GM19468 (cell line): Measurements from ENCODE around the gene MAG.

ENCODE experiments used
- ATAC-seq: cut with Tn5 transposase; IDR thresholded peaks from one replicate; pipeline ENCODE4 v1.9.1; 2021; ENCODE audit warnings: mild to moderate bottlenecking, moderate library complexity, moderate number of reproducible peaks; ENCODE audit not compliant: unreplicated experiment; ENCODE audit errors: extremely low read depth

MAG gene

DNA sequence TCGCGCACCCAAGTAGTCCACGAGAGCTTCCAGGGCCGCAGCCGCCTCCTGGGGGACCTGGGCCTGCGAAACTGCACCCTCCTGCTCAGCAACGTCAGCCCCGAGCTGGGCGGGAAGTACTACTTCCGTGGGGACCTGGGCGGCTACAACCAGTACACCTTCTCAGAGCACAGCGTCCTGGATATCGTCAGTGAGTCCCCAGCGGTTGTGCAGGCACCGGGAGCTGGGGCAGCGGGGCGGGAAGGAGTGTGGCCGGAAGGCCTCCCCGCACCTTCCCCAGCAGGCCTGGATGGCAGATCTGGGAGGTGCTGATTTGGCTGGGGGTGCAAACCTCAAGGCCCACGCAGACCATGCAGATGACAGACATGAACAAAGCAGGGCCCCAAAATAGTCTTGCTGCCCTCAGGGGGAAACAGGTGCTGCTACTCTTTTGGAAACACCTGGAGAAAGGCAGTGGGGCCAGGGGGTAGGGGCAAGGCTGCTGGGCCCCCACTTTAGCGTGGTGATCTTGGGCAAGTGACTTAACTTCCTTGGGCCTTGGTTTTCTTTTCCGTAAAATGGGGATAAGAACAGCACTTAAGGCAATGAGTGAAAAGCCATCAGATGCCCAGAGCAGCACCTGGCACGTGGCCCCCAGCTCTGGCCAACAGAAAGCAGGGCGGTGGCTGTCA lies 4.0 kb downstream of the MAG start:
- ATAC-seq = no peak

DNA sequence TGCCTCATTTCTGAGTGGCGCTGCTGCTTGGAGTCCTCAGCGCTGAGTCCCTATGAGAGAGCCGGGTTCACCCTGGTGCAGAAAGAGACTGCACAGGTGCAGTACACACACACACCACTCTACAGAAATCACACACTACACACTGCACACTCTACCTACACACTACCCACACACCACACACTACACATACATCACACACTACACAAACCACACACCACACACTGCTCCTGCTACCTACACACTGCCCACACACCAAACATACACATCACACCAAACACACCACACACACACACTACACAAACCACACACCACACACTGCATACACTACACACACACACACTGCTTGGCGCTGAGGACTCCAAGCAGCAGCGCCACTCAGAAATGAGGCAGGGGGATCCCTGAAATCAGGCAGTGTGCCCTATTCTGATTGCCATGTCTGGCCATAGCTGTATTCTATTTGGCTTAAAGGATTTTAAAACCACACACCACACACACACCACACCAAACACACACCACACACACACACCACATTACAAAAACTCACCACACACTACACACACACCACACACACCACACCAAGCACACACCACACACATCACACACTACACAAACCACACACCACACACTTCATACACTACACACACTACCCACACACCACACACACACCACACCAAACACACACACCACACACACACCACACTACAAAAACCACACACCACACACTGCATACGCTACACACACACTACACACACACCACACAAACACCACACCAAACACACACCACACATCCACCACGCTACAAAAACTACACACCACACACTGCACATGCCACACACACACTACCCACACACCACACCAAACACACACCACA lies 4.9 kb downstream of the MAG start:
- ATAC-seq = no peak

DNA sequence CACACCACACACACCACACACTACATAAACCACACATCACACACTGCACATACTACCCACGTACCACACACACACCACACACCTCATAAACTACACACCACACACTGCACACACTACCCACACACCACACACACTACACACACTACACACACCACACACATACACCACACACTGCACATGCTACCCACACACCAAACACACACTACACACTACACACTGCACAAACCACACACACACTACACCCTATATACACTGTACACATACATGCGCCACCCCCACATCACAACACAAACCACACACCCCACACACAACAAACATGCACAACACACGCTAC lies 5.5 kb downstream of the MAG start:
- no peak for ATAC-seq

DNA sequence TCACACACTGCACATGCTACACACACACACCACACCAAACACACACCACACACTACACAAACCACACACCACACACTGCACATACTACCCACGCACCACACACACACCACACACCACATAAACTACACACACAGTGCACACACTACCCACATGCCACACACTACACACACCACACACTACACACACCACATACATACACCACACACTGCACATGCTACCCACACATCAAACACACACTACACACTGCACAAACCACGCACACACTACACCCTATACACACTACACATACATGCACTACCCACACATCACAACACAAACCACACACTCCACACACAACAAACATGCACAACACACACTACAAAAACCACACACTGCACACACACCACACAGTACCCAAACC lies 6.0 kb downstream of the MAG start:
- ATAC-seq = no peak

DNA sequence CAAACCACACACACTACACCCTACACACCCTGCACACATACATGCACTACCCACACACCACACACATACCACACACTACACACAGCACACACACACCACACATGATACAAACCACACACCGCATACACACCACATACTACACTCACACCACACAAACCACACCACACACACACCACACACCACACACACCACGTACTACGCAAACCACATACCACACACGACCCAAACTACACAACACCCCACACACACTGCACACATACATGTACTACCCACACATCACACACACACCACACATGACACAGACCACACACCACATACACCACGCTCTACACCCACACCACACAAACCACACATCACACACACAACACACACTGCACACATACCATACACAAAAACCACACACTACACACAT lies 6.6 kb downstream of the MAG start:
- no peak for ATAC-seq

DNA sequence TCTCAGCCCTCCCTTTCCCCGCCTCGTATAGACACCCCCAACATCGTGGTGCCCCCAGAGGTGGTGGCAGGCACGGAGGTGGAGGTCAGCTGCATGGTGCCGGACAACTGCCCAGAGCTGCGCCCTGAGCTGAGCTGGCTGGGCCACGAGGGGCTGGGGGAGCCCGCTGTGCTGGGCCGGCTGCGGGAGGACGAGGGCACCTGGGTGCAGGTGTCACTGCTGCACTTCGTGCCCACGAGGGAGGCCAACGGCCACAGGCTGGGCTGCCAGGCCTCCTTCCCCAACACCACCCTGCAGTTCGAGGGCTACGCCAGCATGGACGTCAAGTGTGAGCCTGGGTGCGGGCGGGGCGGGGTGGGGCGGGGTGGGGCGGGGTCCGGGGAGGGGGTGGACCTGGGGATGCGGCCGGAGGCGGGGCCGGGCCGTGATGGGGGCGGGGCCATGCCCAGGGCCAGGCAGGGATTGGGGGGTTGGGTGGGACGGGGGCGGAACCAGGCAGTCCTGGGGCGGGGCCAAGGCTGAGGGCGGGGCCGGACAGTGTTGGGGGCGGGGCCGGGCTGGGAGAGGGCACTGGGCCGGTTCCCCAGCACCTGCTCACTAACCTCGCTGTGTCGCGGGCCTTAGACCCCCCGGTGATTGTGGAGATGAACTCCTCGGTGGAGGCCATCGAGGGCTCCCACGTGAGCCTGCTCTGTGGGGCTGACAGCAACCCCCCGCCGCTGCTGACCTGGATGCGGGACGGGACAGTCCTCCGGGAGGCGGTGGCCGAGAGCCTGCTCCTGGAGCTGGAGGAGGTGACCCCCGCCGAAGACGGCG lies 7.8 kb downstream of the MAG start:
- ATAC-seq = no peak

DNA sequence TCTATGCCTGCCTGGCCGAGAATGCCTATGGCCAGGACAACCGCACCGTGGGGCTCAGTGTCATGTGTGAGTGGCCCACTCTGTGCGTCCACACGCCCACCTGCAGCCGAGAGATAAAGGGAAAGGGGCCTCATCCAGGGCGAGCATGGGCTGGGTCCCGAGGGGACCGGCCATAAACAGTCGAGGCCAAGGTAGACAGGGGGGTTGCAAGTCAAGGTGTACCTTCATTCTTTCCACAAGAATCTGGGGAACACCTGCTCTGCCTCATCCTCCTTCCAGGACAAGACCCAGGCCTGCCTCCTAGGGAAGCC lies 8.3 kb downstream of the MAG start:
- ATAC-seq = no peak

DNA sequence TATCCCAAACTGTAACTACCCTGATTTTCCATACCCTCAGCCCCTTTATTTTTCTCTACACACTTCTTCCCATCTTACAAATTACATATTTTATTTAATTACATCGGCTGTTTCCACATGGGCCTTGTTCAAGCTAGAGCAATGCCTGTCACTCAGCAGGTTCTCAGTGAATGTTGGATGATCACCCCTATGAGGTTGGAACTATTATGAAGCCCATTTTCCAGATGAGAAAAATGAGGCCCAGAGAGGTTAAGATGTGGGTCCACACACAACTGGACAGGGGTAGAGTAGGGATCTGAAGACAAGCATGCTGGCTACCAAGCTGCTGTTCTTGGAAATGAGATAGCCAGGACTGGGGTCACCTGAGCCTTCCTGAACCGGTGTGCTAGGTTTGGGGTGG lies 10.0 kb downstream of the MAG start:
- no peak for ATAC-seq

DNA sequence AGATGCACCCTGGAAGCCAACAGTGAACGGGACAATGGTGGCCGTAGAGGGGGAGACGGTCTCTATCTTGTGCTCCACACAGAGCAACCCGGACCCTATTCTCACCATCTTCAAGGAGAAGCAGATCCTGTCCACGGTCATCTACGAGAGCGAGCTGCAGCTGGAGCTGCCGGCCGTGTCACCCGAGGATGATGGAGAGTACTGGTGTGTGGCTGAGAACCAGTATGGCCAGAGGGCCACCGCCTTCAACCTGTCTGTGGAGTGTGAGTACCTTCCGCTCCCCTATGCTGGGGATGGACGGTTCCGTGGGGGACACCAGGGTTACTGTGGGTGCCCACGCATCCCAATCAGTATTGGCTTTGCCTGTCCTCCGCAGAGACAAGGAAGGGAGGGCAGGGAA lies 10.5 kb downstream of the MAG start:
- no peak for ATAC-seq

DNA sequence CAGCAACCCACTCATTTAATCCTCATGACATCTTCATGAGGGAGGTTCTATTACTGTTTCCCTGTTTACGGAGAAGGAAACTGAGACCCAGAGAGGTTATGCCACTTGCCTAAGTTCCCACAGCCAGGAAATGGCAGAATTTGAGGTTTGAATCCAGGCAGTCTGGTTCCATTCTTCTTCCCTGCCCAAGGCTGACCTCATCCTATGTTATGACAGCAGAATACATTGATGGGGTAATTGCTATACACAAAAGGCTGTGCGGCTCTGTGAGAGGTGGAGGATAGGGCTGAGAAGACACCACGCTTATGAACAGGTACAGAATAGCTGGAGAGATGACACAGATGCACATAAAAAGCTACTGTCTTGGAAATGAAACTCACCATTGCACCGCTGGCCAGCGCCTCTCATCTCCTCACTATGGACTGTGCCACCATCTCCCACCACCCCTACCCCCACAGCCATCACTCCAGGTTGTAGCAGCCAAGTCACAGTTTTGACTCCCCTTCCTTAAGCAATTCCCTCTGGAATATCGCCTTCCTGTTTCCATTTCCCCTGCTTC lies 11.5 kb downstream of the MAG start:
- ATAC-seq = no peak

DNA sequence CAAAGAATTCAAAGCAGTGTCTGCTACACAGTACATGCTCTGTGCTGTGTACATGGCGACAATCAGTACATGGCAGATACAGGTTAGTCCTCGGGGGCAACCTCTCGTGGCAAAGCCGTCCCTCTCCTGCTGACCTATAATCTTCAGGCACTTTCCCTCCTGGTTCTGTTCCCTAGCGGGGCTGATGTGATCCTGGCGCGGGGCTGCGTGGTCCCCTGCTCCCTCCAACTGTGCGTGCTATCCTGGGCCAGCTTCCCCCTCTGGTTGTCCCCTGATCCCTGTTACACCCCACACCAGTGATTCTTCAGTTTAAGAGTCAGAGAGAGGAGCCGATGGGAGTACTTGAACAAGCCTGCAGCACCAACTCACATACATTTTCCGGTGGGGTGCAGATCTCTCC lies 12.1 kb downstream of the MAG start:
- ATAC-seq = no peak

DNA sequence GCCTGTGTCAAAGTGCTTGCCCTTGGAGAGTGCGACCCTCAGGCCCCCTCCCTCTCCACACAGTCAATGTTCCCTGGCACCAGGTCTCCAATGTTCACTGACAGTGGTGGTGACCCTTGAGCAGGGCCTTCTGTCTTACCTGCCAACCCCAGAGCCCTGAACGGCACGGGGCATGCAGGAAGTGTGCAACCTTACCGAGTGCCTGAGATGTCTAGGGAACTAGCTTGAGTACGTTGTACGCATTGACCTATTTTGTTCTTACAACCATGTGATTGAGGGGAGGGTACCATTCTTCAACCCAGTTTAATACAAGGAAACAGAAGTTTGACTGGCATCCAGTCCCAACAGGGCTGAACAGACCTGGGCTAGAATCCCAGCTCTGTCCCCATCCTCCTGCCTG lies 13.2 kb downstream of the MAG start:
- no peak for ATAC-seq

DNA sequence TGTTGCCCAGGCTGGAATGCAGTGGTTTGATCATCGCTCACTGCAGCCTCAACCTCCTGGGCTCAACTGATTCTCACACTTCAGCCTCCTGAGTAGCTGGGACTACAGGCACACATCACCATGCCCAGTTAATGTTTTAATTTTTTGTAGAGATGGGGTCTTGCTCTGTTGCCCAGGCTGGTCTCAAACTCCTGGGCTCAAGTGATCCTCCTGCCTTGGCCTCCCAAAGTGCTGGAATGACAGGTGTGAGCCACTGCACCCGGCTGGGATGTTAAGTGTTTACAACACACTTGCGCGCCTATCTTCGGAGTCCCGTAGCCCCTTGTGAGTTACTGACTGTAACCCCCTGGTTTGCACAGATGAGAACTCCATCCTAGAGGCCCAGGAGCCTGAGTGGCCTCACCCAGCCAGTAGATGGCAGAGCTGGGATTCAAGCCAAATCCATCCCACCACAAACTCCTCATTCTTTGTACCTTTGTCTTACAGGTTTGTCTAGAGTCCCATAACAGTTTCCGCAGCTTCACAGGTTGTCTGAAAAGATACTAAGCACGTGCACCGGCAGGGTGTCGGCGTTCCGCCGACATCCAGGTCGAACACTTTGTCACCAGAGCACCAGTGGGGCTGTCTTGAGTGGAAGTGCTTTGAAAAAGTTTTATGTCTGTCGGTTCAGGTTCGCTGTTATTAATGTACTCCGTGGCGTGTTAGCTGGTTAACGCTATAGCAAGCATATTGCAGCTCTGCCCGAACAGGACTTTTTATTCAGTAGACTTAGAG lies 14.7 kb downstream of the MAG start:
- ATAC-seq = no peak

DNA sequence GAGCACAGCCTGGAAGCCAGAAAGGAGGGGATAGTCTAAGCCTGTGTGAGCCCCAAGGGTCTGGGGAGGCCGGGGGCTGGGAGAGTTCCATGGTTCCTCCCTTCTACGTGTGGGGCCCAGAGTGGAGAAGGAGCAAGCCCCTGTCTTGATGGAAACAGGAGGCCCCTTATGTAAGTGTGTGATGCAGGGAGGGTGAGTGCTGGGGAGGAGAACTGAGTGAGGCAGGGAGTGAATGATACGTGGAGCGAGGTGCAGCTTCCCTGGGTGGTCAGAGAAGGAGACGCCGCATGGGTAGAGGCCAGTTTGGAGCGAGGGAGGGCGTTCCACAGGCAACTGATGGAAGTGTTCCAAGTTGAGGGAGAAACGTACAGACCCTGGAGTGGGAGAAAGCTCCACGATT lies 16.0 kb downstream of the MAG start:
- ATAC-seq = no peak

DNA sequence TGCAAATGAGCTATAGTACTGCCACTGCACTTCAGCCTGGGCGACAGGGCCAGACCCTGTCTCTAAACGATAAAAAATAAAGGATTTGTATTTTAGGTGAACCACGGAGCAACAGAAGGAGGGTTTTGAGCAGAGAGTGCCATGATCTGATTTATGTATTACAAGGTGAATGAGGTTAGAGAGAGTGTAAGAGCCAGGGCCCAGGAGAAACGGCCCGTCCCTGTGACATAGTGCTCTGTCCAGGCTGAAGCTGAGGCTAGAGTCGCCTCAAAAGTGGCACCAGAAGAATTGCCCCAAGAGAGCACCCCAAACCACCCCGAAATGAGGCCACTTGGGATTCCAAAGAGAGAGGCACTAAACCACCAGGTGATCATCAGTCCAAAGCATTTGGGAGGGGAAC lies 16.9 kb downstream of the MAG start:
- no peak for ATAC-seq

DNA sequence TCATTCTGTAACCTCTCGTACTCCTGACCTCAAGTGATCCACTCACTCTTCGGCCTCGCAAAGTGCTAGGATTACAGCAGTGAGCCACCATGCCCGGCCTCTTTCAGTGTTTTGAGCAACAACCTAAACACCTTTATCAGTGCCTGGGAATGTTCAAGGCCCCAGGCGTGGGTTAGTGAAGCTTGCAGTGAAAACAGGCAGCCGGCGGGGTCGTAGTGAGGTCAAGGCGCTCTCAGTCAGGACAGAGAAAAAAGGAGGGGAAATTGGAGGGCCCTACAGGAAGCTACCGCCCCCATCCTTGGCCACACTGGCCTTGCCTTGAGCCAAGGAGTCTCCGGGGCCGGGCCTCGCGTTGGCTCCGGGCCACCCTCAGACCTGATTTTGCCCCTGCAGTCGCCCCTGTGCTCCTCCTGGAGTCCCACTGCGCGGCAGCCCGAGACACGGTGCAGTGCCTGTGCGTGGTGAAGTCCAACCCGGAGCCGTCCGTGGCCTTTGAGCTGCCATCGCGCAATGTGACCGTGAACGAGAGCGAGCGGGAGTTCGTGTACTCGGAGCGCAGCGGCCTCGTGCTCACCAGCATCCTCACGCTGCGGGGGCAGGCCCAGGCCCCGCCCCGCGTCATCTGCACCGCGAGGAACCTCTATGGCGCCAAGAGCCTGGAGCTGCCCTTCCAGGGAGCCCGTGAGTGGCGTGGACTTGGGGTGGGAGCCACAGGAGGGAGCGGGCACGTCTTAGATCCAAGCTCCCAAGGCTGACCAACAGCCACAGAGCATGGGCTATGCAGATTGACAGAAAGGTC lies 17.7 kb downstream of the MAG start:
- ATAC-seq = no peak

DNA sequence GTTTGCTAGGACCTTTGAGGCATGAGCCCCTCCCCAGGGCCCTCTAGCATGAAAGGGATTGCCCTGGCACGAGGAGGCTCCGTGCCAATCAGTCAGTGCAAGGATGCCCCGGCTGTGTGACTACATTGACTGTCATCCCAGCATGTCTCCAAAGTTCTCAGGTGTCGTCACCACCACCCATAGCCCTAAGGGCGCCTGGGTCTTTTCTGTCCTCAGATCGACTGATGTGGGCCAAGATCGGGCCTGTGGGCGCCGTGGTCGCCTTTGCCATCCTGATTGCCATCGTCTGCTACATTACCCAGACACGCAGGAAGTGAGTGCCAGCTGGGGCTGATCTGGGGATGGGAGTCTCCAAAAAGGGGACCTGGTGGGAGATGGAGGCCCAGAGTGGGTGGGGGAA lies 18.4 kb downstream of the MAG start:
- ATAC-seq = no peak

DNA sequence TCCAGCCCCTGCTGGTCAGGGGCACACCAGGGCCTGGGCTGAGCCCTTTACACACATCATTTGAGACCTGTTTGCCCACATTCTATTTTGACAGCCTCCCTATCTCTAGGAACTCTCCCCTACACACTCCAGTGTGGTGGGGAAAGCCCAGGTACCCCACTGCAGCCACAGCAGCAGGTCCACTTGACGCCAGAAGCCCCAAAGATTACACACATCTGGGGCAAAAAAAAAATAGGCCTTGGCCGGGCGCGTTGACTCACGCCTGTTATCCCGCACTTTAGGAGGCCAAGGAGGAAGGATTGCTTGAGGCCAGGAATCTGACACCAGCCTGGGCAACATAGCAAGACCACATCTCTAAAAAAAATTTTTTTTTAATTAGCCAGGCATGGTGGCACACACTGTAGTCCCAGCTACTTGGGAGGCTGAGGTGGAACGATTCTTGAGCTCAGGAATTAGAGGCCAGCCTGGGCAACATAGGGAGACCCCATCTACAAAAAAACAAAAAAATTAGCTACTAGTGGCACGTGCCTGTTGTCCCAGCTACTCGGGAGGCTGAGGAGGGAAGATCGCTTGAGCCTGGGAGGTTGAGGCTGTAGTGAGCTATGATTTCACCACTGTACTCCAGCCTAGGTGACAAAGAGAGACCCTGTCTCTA lies 19.0 kb downstream of the MAG start:
- ATAC-seq = no peak
